CD4-positive, alpha-beta memory T cell (primary cell): Measurements from ENCODE around the gene EPB41L4A. TPM values are rescaled to one million over a fixed set of nuclear protein-coding genes. Genes with fewer than 3 reads are reported as not detected.
"Not testable (repeated sequence)": the region's sequence is repeated elsewhere in the genome, so short reads cannot be mapped to it uniquely, and the experiment has no call there.

Experiments used
- CTCF ChIA-PET: fragments of 350-600 bp; sonication (Branson Sonifier 250); formaldehyde crosslinking; loops from one replicate; lab custom pipeline; 2021; ENCODE audit warnings: inconsistent platforms; ENCODE audit not compliant: partially characterized antibody; lab: Charles Lee
- POLR2A ChIA-PET: fragments of 350-600 bp; sonication (Branson Sonifier 250); formaldehyde crosslinking; loops from one replicate; lab custom pipeline; 2021; ENCODE audit not compliant: partially characterized antibody; lab: Charles Lee
- DNase-seq, 5 donors: peaks; one replicate each; pipeline versions ENCODE4 v3.0.0 to v3.0.0-alpha.2; 2020 to 2022; ENCODE audit warnings: mixed read lengths in 1 of 5
- H3K27ac ChIP-seq: one replicate; pipeline ENCODE4 v1.7.0; 2013; ENCODE audit warnings: low read depth, low read length
- H3K27me3 ChIP-seq: 2 replicates; pipeline ENCODE4 v1.7.0; 2013; ENCODE audit warnings: mild to moderate bottlenecking, low read length, moderate library complexity; ENCODE audit not compliant: insufficient read depth
- H3K36me3 ChIP-seq: 2 replicates; pipeline ENCODE4 v1.7.0; 2013; ENCODE audit warnings: mild to moderate bottlenecking, low read length, moderate library complexity; ENCODE audit not compliant: insufficient read depth
- H3K4me1 ChIP-seq: 2 replicates; pipeline ENCODE4 v1.7.0; 2013; ENCODE audit warnings: mild to moderate bottlenecking, low read length, moderate library complexity; ENCODE audit not compliant: insufficient read depth
- H3K4me3 ChIP-seq, 2 donors: one replicate each; pipeline ENCODE4 v1.7.0; 2013; ENCODE audit warnings: low read length in 2 of 2, mild to moderate bottlenecking in 1 of 2
- H3K9me3 ChIP-seq, 2 donors: one replicate each; pipeline ENCODE4 v1.7.0; 2013; ENCODE audit warnings: low read length in 2 of 2, control low read depth in 1 of 2; ENCODE audit not compliant: control insufficient read depth in 1 of 2
- H3K27ac Mint-ChIP-seq, 7 donors: one replicate each; pipeline ENCODE4 v1.8.0; 2020 to 2021; ENCODE audit warnings: mixed read lengths in 7 of 7, mild to moderate bottlenecking in 6 of 7, inconsistent platforms in 3 of 7, moderate library complexity in 3 of 7
- H3K27me3 Mint-ChIP-seq, 2 donors: one replicate each; pipeline ENCODE4 v1.8.0; 2020 to 2021; ENCODE audit warnings: mixed read lengths in 2 of 2
- H3K36me3 Mint-ChIP-seq, 2 donors: one replicate each; pipeline ENCODE4 v1.8.0; 2020 to 2021; ENCODE audit warnings: mixed read lengths in 2 of 2, inconsistent platforms in 1 of 2, mild to moderate bottlenecking in 1 of 2
- H3K4me1 Mint-ChIP-seq, 4 donors: one replicate each; pipeline ENCODE4 v1.8.0; 2020 to 2021; ENCODE audit warnings: mixed read lengths in 4 of 4, mild to moderate bottlenecking in 1 of 4
- H3K4me3 Mint-ChIP-seq, 8 donors: one replicate each; pipeline ENCODE4 v1.8.0; 2020 to 2021; ENCODE audit warnings: mixed read lengths in 8 of 8, mild to moderate bottlenecking in 7 of 8, moderate library complexity in 6 of 8, inconsistent platforms in 3 of 8
- H3K9me3 Mint-ChIP-seq, 8 donors: one replicate each; pipeline ENCODE4 v1.8.0; 2020 to 2021; ENCODE audit warnings: mixed read lengths in 8 of 8, mild to moderate bottlenecking in 5 of 8, inconsistent platforms in 3 of 8, moderate library complexity in 1 of 8
- intact Hi-C: fragments of 100-400 bp; cut with micrococcal nuclease; formaldehyde crosslinking; loops from one replicate; pipeline ENCODE4 v1.15.1; 2023
- polyA plus RNA-seq, 2 donors: library from polyadenylated mRNA; unstranded; fragments of 300-500 nt; fragmentation: Illumina TruSeq; gene quantifications; one replicate each; pipeline ENCODE4 v1.2.3, GENCODE V29; 2021
- total RNA-seq, 2 experiments: library from RNA; stranded (reverse); gene quantifications; one replicate each; pipeline ENCODE4 v1.2.3, GENCODE V29; 2021

The EPB41L4A gene
- under 1 TPM; 0.44 to 1.00 TPM for total RNA-seq
- polyA plus RNA-seq = 1 to 10 TPM in 1 of 2 donors, under 1 TPM in 1; 0.30 to 1.1 TPM

- DNase-seq = no peak
- H3K27me3 ChIP-seq = peaks cover 10% of the 10 kb centered on the region
- no peaks in the 10 kb centered on the region for H3K9me3 ChIP-seq
- intact Hi-C loops = no loop called here
- Mint-ChIP-seq H3K27me3 (peaks cover 30 to 33% of the 10 kb centered on the region in 2 donors), H3K36me3 (no peaks in the 10 kb centered on the region), H3K4me1 (peaks cover 7 to 19% (median 14%) of the 10 kb centered on the region in 4 donors), H3K27ac (peak within 1 kb of the TSS in 3 of 7 donors; percentile 25 to 72 (median 70)), H3K9me3 (peaks cover 0 to 3% (median 0%) of the 10 kb centered on the region in 8 donors), H3K4me3 (peak within 1 kb of the TSS; percentile 73 to 84 (median 78))
- H3K27ac ChIP-seq = no peak within 1 kb of the TSS
- ChIA-PET POLR2A (no interaction called here), CTCF (interaction anchor here (3.3 kb wide), 1 partner anchor 244 kb away, joined by 13 read pairs; no protein-coding TSS in a partner anchor)
- peak within 1 kb of the TSS in 1 of 2 donors; percentile 38 for H3K4me3 ChIP-seq
- H3K4me1 ChIP-seq = peaks cover 23% of the 10 kb centered on the region
- H3K36me3 ChIP-seq = no peaks in the 10 kb centered on the region
Measured at GRCh38 chr5:112419164-112419985, at the start of gene EPB41L4A. Gene EPB41L4A, minus strand, starts transcription at chr5:112419277. Its CDS starts 238 bp downstream, at chr5:112419039.

- H3K4me3 Mint-ChIP-seq = no peak overlapping the region
- POLR2A ChIA-PET = no interaction called here
Measured at GRCh38 chr5:112467485-112467884, 48.4 kb upstream of the EPB41L4A start.

GRCh38 chr5:112466261-112466660, 47.2 kb upstream of the EPB41L4A start:
- H3K9me3 ChIP-seq, H3K4me1 Mint-ChIP-seq, H3K27me3 ChIP-seq, CTCF ChIA-PET, H3K27ac ChIP-seq, H3K36me3 Mint-ChIP-seq, H3K4me3 ChIP-seq, H3K4me3 Mint-ChIP-seq, H3K9me3 Mint-ChIP-seq, intact Hi-C loops, H3K27ac Mint-ChIP-seq, H3K27me3 Mint-ChIP-seq, H3K4me1 ChIP-seq, H3K36me3 ChIP-seq, POLR2A ChIA-PET, DNase-seq: not testable (repeated sequence)

More at GRCh38 chr5:112467485-112467884, 48.4 kb upstream of the EPB41L4A start:
- no peaks in the 10 kb centered on the region for H3K4me1 ChIP-seq
- H3K27ac ChIP-seq = no peak overlapping the region
- H3K27ac Mint-ChIP-seq = no peak overlapping the region
- H3K27me3 ChIP-seq = no peaks in the 10 kb centered on the region
- H3K9me3 ChIP-seq = no peaks in the 10 kb centered on the region
- CTCF ChIA-PET = no interaction called here
- no peak overlapping the region for H3K4me3 ChIP-seq
- no peaks in the 10 kb centered on the region for H3K36me3 Mint-ChIP-seq
- intact Hi-C loops = no loop called here
- no peaks in the 10 kb centered on the region for H3K4me1 Mint-ChIP-seq
- no peaks in the 10 kb centered on the region for H3K36me3 ChIP-seq
- H3K27me3 Mint-ChIP-seq = peaks cover 6 to 9% of the 10 kb centered on the region in 2 donors
- DNase-seq = no peak
- peaks cover 0 to 8% (median 3%) of the 10 kb centered on the region in 8 donors for H3K9me3 Mint-ChIP-seq

GRCh38 chr5:112447187-112447760, 28.2 kb upstream of the EPB41L4A start:
- H3K27me3 ChIP-seq, H3K9me3 Mint-ChIP-seq, CTCF ChIA-PET, H3K27ac ChIP-seq, H3K36me3 Mint-ChIP-seq, H3K4me1 Mint-ChIP-seq, H3K4me3 Mint-ChIP-seq, H3K27ac Mint-ChIP-seq, H3K36me3 ChIP-seq, DNase-seq, intact Hi-C loops, H3K4me1 ChIP-seq, POLR2A ChIA-PET, H3K27me3 Mint-ChIP-seq, H3K4me3 ChIP-seq, H3K9me3 ChIP-seq: not testable (repeated sequence)

GRCh38 chr5:112445626-112446350, 26.7 kb upstream of the EPB41L4A start:
- CTCF ChIA-PET = no interaction called here
- POLR2A ChIA-PET = no interaction called here
- H3K27me3 Mint-ChIP-seq = no peaks in the 10 kb centered on the region

GRCh38 chr5:112443932-112444331, 24.9 kb upstream of the EPB41L4A start:
- POLR2A ChIA-PET, H3K4me1 ChIP-seq, H3K27ac Mint-ChIP-seq, H3K27ac ChIP-seq, H3K27me3 ChIP-seq, H3K4me3 ChIP-seq, DNase-seq, H3K4me3 Mint-ChIP-seq, intact Hi-C loops, H3K27me3 Mint-ChIP-seq, H3K4me1 Mint-ChIP-seq, H3K9me3 ChIP-seq, H3K36me3 ChIP-seq, CTCF ChIA-PET, H3K36me3 Mint-ChIP-seq: not testable (repeated sequence)
- H3K9me3 Mint-ChIP-seq = peaks cover 0 to 16% (median 8%) of the 10 kb centered on the region in 8 donors

More at GRCh38 chr5:112445626-112446350, 26.7 kb upstream of the EPB41L4A start:
- intact Hi-C loops = no loop called here
- no peak for DNase-seq
- Histone ChIP-seq H3K27me3 (no peaks in the 10 kb centered on the region), H3K4me1 (no peaks in the 10 kb centered on the region), H3K4me3 (no peak overlapping the region), H3K36me3 (no peaks in the 10 kb centered on the region), H3K27ac (no peak overlapping the region), H3K9me3 (no peaks in the 10 kb centered on the region)
- H3K4me3 Mint-ChIP-seq = no peak overlapping the region
- H3K4me1 Mint-ChIP-seq = no peaks in the 10 kb centered on the region
- H3K9me3 Mint-ChIP-seq = peaks cover 0 to 10% (median 0%) of the 10 kb centered on the region in 8 donors
- no peaks in the 10 kb centered on the region for H3K36me3 Mint-ChIP-seq
- no peak overlapping the region for H3K27ac Mint-ChIP-seq

GRCh38 chr5:112440031-112440430, 21.0 kb upstream of the EPB41L4A start:
- H3K4me1 Mint-ChIP-seq = no peaks in the 10 kb centered on the region
- DNase-seq = no peak
- ChIA-PET POLR2A (no interaction called here), CTCF (no interaction called here)
- H3K27me3 Mint-ChIP-seq = peaks cover 2 to 4% of the 10 kb centered on the region in 2 donors
- peaks cover 0 to 21% (median 13%) of the 10 kb centered on the region in 8 donors for H3K9me3 Mint-ChIP-seq
- Histone ChIP-seq H3K36me3 (no peaks in the 10 kb centered on the region), H3K27me3 (no peaks in the 10 kb centered on the region), H3K4me3 (no peak overlapping the region), H3K4me1 (no peaks in the 10 kb centered on the region), H3K27ac (no peak overlapping the region), H3K9me3 (no peaks in the 10 kb centered on the region)
- no peak overlapping the region for H3K4me3 Mint-ChIP-seq
- no peak overlapping the region for H3K27ac Mint-ChIP-seq
- intact Hi-C loops = no loop called here
- no peaks in the 10 kb centered on the region for H3K36me3 Mint-ChIP-seq
